Spinal cord (tissue), 10 donors: ENCODE measurements around the gene FOXG1. TPM values are rescaled to one million over a fixed set of nuclear protein-coding genes. Genes with fewer than 3 reads are reported as not detected.

Source experiments
- DNase-seq, 6 donors: peaks; one replicate each; pipeline versions ENCODE4 v3.0.0 to v3.0.0-alpha.2; 2013 to 2015; ENCODE audit warnings: low spot score in 6 of 6, low read depth in 4 of 6
- H3K27ac ChIP-seq: one replicate; pipeline ENCODE4 v1.5.1; 2013; ENCODE audit warnings: low read depth, low read length, control low read depth
- H3K27me3 ChIP-seq: one replicate; pipeline ENCODE4 v1.6.1; 2013; ENCODE audit warnings: low read length; ENCODE audit not compliant: control insufficient read depth, insufficient read depth
- H3K36me3 ChIP-seq: one replicate; pipeline ENCODE4 v1.6.1; 2013; ENCODE audit warnings: low read length; ENCODE audit not compliant: control insufficient read depth, insufficient read depth
- H3K4me1 ChIP-seq: one replicate; pipeline ENCODE4 v1.6.1; 2013; ENCODE audit warnings: low read length; ENCODE audit not compliant: control insufficient read depth, insufficient read depth
- H3K4me3 ChIP-seq: one replicate; pipeline ENCODE4 v1.5.1; 2013; ENCODE audit warnings: low read depth, low read length, control low read depth
- H3K9me3 ChIP-seq: one replicate; pipeline ENCODE4 v1.6.1; 2013; ENCODE audit warnings: low read length; ENCODE audit not compliant: control insufficient read depth, insufficient read depth
- WGBS: methylation state at CpG from one replicate; pipeline ENCODE4 v1.1.5; 2013; ENCODE audit warnings: missing lambda C conversion rate; ENCODE audit not compliant: insufficient coverage; 5-methylcytosine and 5-hydroxymethylcytosine counted together
- polyA plus RNA-seq, 2 donors: library from polyadenylated mRNA; unstranded; fragments of 120-200 nt; gene quantifications; one replicate each; pipeline ENCODE4 v1.2.1, GENCODE V29; 2013; ENCODE audit not compliant: insufficient read length in 2 of 2
- total RNA-seq, 2 donors: library from RNA; depleted of rRNA in 1 of 2; stranded (reverse); fragments of 120-200 nt in 1 of 2; fragments of >200 nt in 1 of 2; gene quantifications; one replicate each; pipeline versions ENCODE4 v1.2.3 to v1.2.4, GENCODE V29; 2013 to 2014
- donor health status: healthy.

Gene FOXG1
- total and polyA plus RNA-seq, 4 donors: 1.5 TPM; not detected in 3

DNA sequence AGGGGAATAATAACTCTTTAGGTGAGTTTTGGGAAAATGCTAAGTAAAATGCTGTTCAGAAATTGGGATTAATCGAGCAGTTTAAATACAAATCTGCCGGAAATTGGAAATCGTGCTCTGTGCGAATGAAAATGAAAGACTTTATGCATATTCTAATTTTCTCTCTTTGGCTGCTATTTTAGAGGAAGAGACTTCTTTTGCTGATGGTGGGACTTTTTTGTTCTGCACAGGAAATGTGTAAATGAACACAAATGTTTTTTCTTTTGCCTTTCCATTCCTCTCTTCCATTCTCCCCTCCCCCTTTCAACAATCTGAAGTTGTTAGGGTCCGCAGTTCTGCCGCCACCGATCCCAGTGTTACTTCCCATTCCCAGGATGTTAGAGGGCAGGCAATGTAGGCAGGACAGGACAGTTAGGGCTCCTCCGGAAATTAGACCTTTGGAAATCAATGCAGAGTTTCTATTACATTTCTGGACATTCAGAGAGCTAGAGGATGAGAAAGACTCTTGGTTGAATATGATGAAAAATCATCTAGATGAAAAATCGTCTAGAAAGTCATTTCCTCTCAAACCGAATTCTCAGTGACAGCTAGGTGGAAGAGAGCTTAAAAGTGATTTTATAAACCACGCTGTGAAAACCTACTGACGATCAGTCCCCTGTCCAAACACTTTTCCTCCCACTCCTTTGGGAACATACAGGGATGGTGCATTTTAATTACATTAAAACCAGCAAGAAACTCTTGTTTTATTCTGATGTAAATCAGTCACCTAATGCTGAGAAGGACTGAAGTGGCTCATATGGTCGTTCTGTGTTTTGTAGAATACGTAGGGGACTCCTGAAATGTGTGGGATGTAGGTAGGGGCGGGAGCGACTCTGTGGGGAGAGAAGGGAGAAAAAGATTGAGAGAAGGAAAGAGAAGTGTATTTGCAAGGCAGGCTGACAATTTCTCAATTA, 17.8 kb downstream of the FOXG1 start:
- Histone ChIP-seq H3K4me3 (no peak overlapping the region), H3K27ac (no peak overlapping the region), H3K27me3 (peaks cover 77% of the 10 kb centered on the region)

DNA sequence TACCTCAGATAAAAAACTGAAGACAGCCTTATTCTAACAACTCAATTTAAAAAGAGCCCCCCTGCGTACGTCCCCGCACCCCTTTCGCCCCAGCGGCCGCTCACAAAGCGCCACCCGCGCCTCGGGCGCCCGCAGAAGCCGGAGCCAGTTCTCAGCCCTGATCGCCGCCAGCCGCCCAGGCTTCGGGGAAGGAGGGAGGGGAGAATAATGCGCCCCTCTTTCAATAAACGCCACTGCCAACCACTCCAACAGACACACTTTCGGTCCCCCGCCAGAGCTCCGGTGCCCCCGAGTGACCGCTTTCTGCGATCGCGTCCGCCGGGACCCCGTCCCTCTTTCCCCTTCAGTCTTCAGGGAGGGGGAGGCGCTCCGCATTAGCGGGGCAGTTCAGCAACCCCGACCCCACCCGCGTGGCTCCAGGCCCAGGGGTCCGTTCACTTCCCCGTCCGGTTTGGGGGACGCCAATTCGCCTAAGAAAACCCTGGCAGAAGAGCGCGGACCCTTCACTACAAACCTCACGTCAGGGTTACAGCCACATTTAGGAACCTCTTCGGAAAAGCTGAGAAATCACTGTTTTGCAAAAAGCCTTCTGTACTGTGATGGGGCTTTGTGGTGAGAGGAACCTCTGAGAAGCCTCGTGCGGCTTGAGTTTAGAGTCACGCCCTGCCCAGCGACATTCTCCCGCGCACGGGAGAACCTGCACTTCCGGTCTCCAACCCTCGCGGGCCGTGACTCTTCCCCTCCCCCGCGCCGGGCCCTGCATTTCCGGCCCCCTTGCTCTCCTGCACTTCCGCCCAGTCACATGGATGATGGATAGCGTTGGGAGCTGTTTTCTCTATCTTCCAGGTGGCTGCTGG, 18.7 kb downstream of the FOXG1 start:
- Histone ChIP-seq H3K27ac (no peak overlapping the region), H3K27me3 (peaks cover 67% of the 10 kb centered on the region)

More for the DNA sequence above, 17.8 kb downstream of the FOXG1 start:
- Histone ChIP-seq H3K4me1 (peaks cover 10% of the 10 kb centered on the region), H3K9me3 (no peaks in the 10 kb centered on the region), H3K36me3 (no peaks in the 10 kb centered on the region)
- peak in 2 of 6 donors; percentile 31 to 76 for DNase-seq
- 3% methylated on average over 5 of the region's 16 CpGs for WGBS

DNA sequence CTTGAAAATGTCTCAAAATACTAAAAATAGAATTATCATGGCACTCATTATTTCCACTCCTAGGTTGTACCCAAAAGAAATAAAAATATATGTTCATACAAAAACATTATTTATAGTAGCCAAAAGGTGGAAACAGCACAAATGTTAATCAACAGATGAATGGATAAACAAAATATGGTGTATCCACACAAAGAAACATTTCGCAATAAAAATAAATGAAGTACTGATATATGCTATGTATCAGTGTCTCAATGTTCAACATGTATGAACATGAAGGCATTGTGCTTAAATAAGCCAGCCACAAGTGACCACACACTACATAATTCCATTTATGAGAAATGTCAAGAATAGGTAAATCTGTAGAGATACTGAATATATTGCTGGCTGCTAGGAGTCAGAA, 40.9 kb downstream of the FOXG1 start:
- no peaks in the 10 kb centered on the region for H3K36me3 ChIP-seq
- DNase-seq: no peak
- H3K27me3 ChIP-seq: no peaks in the 10 kb centered on the region
- no CpG with 5 or more reads among the region's 1 CpG for WGBS
- H3K4me1 ChIP-seq: no peaks in the 10 kb centered on the region
- H3K4me3 ChIP-seq: no peak overlapping the region
- no peak overlapping the region for H3K27ac ChIP-seq
- H3K9me3 ChIP-seq: no peaks in the 10 kb centered on the region

More for the DNA sequence above, 18.7 kb downstream of the FOXG1 start:
- under 1% methylated on average over 44 of the region's 62 CpGs for WGBS
- peaks cover 10% of the 10 kb centered on the region for H3K4me1 ChIP-seq
- DNase-seq: peak in 2 of 6 donors; percentile 63 to 90
- peak overlapping the region; percentile 39 for H3K4me3 ChIP-seq
- no peaks in the 10 kb centered on the region for H3K36me3 ChIP-seq
- H3K9me3 ChIP-seq: no peaks in the 10 kb centered on the region

DNA sequence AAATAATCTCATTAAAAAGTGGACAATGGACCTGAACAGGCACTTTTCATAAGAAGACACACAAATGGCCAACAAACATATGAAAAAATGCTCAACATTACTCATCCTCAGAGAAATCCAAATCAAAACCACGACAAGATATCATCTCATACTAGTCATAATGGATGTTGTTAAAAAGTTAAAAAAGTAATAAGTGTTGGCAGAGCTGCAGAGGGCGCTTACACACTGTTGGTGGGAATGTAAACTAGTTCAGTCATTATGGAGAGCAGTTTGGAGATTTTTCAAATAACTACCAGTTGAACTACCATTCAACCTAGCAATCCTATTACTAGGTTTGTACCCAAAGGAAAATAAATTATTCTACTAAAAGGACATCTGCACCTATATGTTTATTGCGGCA, 47.2 kb downstream of the FOXG1 start:
- H3K4me3 ChIP-seq: no peak overlapping the region
- no peak overlapping the region for H3K27ac ChIP-seq
- no peaks in the 10 kb centered on the region for H3K4me1 ChIP-seq
- no CpG with 5 or more reads among the region's 3 CpGs for WGBS
- H3K9me3 ChIP-seq: no peaks in the 10 kb centered on the region
- DNase-seq: no peak
- no peaks in the 10 kb centered on the region for H3K27me3 ChIP-seq
- no peaks in the 10 kb centered on the region for H3K36me3 ChIP-seq
